GM10266 (cell line): ENCODE measurements around the gene APRT.

Source experiments
- DNase-seq: peaks from one replicate; pipeline ENCODE4 v3.0.0; 2012; ENCODE audit errors: extremely low spot score
- CTCF ChIP-seq: IDR thresholded peaks from 2 replicates; pipeline ENCODE4 v1.5.1; 2012; ENCODE audit warnings: mild to moderate bottlenecking, low read depth; ENCODE audit not compliant: control insufficient read depth, insufficient read depth; ENCODE audit errors: missing control alignments

The APRT gene

GRCh38 chr16:88820385-88821025 is 8.8 kb upstream of the APRT start:
- no peak for TF ChIP-seq CTCF

GRCh38 chr16:88819126-88819525 is 7.4 kb upstream of the APRT start:
- TF ChIP-seq CTCF, result no peak
- no peak for DNase-seq

More at GRCh38 chr16:88820385-88821025, 8.8 kb upstream of the APRT start:
- no peak for DNase-seq

GRCh38 chr16:88818575-88818874 is 6.8 kb upstream of the APRT start:
- DNase-seq, result no peak
- no peak for TF ChIP-seq CTCF

- TF ChIP-seq CTCF, result no peak
- DNase-seq, result no peak
These were observed 6.3 kb upstream of the APRT start for GRCh38 chr16:88817785-88818574.

GRCh38 chr16:88816736-88817535 is 5.2 kb upstream of the APRT start:
- DNase-seq, result no peak
- TF ChIP-seq CTCF, result no peak

- TF ChIP-seq CTCF, result peak; percentile 92
- DNase-seq, result peak; percentile 74
These were observed 4.3 kb upstream of the APRT start for GRCh38 chr16:88815901-88816589.
